Inflammatory macrophage (primary cell): Measurements from ENCODE around the gene PINK1.

ENCODE experiments used
- DNase-seq, 2 donors: peaks; one replicate each; pipeline ENCODE4 v3.0.0-alpha.2; 2020 to 2022

PINK1 gene

GRCh38 chr1:20611652-20612051 is 21.6 kb upstream of the PINK1 start:
- DNase-seq = no peak

GRCh38 chr1:20612221-20612746 is 21.0 kb upstream of the PINK1 start:
- no peak for DNase-seq

GRCh38 chr1:20614131-20614579 is 19.1 kb upstream of the PINK1 start:
- DNase-seq = no peak

- DNase-seq = no peak
These were observed 17.1 kb upstream of the PINK1 start for GRCh38 chr1:20615946-20616846.

- no peak for DNase-seq
These were observed 16.3 kb upstream of the PINK1 start for GRCh38 chr1:20616847-20617487.

GRCh38 chr1:20618550-20618949 is 14.7 kb upstream of the PINK1 start:
- no peak for DNase-seq

GRCh38 chr1:20619999-20620398 is 13.3 kb upstream of the PINK1 start:
- DNase-seq = no peak

- DNase-seq = no peak
These were observed 12.2 kb upstream of the PINK1 start for GRCh38 chr1:20621012-20621411.

GRCh38 chr1:20624709-20625108 is 8.5 kb upstream of the PINK1 start:
- no peak for DNase-seq

GRCh38 chr1:20625176-20626097 is 7.8 kb upstream of the PINK1 start:
- DNase-seq = no peak

- no peak for DNase-seq
These were observed 7.2 kb upstream of the PINK1 start for GRCh38 chr1:20626098-20626427.

- DNase-seq = no peak
These were observed 6.7 kb upstream of the PINK1 start for GRCh38 chr1:20626524-20626923.

- no peak for DNase-seq
These were observed 2.5 kb upstream of the PINK1 start for GRCh38 chr1:20630729-20631128.

GRCh38 chr1:20632386-20632785 is 872 bp upstream of the PINK1 start:
- DNase-seq = no peak

GRCh38 chr1:20634065-20634593 is 871 bp downstream of the PINK1 start:
- DNase-seq = no peak

GRCh38 chr1:20634594-20635084 is 1.4 kb downstream of the PINK1 start:
- peak; percentile 20 to 30 for DNase-seq

- DNase-seq = no peak
These were observed 3.6 kb downstream of the PINK1 start for GRCh38 chr1:20636785-20637347.

- DNase-seq = peak; percentile 70
These were observed 6.9 kb downstream of the PINK1 start for GRCh38 chr1:20640183-20640597.

- DNase-seq = no peak
These were observed 8.7 kb downstream of the PINK1 start for GRCh38 chr1:20641975-20642374.

- DNase-seq = no peak
These were observed 9.8 kb downstream of the PINK1 start for GRCh38 chr1:20643080-20643479.

- no peak for DNase-seq
These were observed 11.2 kb downstream of the PINK1 start for GRCh38 chr1:20644416-20644815.

- DNase-seq = no peak
These were observed 12.2 kb downstream of the PINK1 start for GRCh38 chr1:20645414-20645813.
